ENCODE data around the gene MAFG.
"Not testable (repeated sequence)": the region's sequence is repeated elsewhere in the genome, so short reads cannot be mapped to it uniquely, and the experiment has no call there.

MAFG gene

DNA sequence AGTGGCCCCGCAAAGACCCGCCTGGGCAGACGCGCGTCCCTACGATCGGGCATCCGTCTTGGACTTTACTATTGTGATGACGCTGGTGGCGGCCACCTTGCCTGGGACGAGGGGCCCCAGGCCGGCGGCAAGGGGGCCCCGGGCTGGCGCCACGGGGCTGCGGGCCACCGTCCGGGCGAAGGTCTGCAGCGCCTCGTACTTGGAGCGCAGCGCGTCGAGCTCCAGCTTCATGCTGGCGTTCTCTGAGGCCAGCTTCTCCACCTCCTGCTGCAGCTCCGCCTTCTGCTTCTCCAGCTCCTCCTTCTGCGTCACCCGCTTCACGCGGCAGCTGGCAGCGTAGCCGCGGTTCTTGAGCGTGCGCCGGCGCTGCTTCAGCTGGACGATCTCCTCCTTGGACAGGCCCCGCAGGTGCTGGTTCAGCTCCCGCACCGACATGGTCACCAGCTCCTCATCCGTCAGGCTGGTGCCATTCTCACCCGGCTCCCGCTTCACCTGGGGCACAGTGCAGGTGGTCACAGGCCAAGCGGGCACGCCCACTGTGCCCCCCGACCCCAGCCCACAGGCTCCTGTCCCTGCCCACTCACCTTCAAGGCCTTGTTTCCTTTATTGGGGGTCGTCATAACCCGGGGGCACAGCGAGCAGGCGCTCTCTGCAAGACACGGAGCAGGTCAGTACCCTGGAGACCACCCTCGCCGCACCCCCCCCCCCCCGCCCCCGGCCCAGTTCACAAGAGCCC, 4.8 kb downstream of the MAFG start:
- DNase-seq: no peak

- no peak for DNase-seq
These were observed 5.5 kb downstream of the MAFG start for GRCh38 chr17:81921996-81922565.

DNA sequence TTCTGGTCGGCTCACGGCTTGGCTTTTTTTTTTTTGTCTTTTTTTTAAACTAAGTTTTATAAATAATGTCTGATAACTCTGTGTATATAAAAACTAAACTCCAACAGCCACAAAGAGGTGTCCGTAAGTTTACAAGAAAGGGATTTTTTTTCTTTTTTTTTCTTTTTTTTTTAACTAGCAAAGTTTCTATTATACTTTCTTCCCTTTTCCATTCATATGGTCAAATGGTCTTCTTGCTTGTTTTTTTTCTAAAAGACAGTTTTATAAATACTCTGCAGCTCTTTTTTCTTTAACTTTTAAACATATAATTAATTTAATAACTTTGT, 6.0 kb downstream of the MAFG start:
- no peak for DNase-seq

DNA sequence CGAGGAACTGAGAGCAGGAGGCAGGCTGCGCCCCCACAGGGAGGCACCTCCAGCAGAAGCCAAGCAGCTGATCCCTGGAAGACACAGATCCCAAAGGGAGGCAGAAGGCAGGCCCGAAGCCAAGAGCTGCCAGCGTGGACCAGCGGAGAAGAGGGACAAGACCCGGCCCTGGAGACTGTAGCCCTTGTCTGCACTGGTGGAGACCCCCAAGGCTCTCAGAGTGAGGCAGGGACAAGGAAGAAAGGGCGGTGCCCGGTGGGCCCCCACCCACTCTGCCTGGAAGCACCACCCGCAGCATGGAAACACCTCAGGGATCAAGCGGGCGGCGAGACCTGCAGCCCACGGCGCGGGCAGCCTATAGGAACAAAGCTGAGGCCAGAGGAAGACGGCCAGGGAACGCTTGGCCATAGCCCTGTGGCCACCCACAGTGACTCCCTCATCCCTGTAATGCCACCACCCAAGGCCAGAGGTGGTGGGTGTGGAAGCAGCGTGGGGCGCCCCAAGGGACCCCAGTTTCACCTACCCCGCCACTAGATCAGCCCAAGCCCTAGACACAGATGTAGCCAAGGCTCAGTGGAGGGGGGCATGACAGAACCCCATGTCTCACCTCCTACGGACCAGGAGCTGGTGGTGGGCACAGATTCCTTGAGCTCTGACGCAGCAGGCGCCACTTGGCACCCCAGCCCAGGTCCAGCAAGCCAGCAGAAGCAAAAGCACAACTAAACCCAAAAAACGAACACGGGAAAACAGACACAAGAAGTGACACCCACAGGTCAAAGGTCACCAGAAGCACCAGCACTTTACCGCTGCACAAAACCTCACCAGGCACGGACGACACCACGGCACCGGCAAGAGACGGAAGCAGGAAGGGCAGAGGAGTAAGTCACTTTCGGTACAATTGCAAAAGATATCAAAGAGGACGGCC, 6.7 kb downstream of the MAFG start:
- DNase-seq: no peak

DNA sequence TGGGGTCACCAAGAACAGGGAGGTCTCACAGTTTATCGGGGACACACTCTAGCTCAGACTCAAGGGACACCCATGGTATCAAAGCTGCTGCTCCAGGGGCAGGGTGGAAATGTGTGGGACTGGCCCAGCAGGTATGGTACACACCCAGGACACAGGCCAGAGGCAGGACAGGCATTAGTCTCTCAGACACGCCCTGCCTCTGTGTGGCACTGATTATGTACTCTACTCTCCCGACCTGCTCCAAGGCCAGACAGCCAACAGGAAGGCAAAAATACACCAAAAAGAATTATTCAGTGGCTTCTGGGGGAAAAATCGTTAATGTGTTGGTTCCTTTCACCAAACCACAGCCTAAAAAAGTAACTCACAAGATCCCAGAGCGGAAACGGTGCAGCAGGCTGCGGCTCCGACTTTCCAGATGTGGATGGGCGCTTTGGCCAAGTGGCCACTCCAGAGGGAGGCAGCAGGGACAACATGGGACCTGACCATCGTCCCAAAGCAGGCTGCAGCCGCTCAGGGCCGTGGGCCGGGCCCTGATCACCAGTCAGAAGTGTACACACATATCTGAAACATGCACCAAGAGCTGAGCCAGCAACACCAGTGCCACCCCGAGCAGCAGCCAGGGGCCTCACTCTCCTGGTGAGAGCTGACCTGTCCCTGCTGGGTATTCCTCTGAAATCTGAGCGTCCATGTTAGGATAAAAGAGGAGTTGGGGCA, 8.5 kb downstream of the MAFG start:
- no peak for DNase-seq

DNA sequence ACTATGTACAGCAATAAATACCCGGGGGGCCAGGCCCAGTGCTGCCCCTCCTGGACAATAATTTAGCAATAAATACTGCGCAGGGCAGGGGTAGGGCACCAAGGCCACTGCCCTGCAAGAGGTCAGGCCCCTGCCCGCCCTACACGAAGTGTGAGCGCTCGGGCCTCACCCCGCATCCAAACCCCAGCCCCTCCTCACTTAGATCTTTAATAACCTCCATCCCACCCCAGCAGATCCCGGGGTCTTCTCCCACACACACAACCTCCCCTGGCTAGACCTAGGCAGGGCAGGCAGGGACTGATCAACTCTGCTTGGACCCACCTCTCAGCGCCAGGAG, 9.2 kb downstream of the MAFG start:
- not testable (repeated sequence) for DNase-seq

GRCh38 chr17:81917565-81918332, 9.8 kb downstream of the MAFG start, which contains the start of gene SIRT7:
TSS of gene SIRT7 (minus strand) at chr17:81918176. CDS start at chr17:81918131, 45 bp downstream.
- DNase-seq: peak; percentile 67 to 86 (median 78)

GRCh38 chr17:81916234-81917001, 11.1 kb downstream of the MAFG start:
- no peak for DNase-seq

DNA sequence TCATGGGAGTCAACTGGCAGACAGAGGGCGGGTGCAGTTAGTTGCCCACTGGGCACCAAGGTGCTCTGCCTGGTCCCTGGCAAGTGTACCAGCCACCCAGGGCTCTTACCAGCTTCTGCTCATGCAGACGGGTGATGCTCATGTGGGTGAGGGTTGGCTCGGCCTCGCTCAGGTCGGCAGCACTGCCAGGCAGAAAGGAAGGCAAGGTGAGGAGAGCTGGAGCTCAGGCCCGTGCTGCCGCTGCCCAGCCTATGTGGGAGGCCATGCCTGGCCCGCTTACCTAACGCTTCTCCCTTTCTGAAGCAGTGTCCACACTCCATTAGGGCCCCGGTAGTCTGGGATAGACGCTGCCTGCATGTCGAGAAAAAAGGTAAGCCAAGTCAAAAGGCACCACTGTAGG, 12.2 kb downstream of the MAFG start:
- no peak for DNase-seq

DNA sequence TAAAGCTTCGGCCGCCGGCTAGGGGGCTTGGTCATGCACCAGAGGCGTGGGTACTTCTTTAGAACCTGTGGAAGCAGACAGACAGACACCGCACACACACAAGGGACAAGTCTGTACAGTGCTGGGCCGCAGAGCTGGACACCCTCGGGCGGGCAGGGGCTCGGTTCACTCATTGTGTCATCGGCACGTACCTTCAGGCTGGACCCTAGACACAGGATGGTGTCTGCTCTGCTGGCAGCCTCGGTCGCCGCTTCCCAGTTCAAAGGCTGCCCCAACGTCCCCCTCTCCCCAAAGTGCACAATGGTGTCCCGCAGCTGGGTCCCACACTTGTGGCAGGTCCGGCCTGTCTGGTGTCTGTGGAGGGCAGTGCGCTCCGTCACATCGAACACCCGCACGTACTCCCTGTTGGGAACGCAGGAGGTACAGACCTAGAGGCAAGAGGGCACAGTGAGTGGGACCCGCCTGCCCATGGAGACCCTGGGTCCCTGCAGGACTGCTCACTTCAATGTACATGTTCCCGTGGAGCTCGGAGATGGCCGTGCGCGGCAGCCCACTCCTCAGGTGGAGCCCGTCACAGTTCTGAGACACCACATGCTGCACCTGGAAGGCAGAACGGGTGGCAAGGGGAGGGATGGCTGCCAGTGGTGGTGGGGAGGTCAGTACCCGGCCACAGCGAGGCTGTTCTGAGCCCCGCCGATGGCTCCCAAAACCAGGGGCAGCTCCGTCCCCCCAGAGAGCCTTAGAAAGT, 13.3 kb downstream of the MAFG start:
- DNase-seq: no peak

DNA sequence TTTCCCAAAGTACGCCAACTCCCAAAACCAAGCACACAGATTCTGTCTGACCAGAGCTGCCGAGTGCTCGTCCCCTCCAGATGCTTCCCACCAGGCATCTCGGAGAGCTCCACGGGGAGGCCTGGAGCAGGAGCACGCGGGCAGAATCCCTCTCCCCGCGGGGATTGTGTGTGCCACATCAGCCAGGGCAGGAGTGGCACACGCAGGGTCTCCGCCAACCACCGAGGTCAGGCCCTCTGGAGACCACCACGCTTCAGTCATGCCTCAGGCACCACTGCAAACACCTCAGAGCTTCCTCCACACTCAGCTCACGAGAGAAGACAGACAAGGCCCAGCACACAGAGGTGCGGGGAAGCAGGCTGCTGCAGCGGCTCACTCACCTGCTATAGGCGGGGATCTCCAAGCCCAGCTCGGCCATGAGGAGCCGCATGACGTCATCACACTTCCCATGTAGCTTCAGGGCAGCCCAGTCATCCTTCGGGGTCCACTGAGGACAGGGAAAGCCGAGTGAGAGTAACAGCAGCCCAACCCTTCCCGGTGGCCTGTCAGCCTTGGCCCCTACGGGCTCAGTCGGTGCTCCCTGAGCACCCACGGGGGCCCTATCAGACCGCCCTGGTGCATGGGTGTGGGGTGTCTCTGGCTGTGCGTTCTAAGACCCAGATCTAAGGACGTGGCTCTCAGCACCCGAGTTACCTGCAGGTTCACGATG, 14.0 kb downstream of the MAFG start:
- no peak for DNase-seq

GRCh38 chr17:81912441-81913309, 14.9 kb downstream of the MAFG start:
- no peak for DNase-seq

DNA sequence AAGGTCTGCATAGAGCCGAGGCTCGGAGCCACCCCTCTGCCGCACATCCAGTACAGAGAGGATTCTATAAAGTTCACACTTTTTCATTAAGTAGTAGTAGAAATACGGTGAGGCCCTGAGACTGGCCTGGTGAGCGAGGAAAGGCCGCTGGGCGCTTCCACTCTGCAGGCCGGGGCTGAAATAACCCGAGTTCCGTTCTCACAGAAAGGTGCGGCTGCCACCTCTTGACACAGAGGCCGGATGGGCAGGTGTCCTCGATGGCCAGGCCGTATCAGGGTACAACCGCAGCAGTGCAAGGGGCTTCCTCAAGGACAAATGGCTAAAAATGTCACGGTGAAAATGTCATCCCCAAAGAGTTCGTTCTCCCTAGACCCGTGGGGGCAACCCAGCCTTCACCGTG, 15.6 kb downstream of the MAFG start:
- no peak for DNase-seq

DNA sequence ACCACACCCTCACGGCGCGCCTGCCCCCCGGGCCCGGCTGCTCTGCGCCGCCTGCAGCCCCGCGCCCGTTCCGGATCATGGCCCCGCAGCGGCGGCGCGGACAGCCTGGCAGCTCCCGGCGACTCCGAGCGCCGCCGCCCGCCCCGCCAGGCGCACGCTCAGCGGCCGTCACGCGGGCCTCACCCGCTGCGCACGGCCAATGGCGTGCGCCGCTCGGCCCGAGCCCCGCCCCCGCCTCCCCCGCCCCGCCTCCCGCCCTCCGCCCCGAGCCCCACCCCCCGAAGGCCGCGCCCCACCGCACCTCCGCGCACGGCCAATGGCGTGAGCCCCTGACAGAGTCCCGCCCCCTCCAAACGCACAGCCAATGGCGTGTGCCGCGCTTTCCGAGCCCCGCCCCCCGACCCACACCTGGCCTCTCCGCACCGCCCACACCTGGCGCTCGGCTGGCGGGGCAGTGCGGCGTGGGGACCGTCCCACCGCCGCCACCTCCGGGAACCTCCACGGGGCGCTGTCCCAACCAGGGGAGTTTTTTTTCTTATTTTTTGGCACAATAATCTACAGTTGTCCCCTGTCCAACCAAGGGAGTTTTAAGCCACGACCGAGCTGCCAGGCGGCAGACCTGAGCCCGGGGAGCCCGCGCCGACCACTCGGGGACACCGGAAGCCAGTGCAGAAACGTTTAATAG, 16.1 kb downstream of the MAFG start, which contains the start of gene PCYT2:
Gene PCYT2 (minus strand): TSS at position 123 of the 685 bp plus-strand sequence. CDS start 44 bp downstream, at position 79.
- peak; percentile 85 to 94 (median 93) for DNase-seq

DNA sequence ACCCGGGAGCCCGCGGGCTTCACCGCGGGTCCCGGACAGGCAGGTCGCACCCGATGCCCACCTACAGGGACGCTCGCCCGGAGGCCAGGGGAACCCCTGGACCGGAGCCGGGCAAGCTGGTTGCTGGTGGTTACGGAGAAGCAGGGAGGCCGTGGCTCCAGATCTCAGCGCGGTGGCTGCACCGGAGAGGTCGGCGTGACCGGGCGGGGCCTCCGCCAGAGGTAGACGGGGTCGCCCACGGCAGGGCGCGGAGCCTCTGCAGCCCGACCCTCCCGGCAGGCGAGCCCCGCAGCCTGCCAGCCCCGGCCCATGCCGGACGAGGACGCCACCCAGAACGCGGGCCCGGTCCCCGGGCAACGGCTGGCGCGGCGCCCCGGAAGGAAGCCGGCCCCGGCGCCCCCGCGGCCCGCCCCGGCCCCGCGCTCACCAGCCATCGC, 16.7 kb downstream of the MAFG start:
- DNase-seq: peak in 1 of 5 experiments; percentile 12

DNA sequence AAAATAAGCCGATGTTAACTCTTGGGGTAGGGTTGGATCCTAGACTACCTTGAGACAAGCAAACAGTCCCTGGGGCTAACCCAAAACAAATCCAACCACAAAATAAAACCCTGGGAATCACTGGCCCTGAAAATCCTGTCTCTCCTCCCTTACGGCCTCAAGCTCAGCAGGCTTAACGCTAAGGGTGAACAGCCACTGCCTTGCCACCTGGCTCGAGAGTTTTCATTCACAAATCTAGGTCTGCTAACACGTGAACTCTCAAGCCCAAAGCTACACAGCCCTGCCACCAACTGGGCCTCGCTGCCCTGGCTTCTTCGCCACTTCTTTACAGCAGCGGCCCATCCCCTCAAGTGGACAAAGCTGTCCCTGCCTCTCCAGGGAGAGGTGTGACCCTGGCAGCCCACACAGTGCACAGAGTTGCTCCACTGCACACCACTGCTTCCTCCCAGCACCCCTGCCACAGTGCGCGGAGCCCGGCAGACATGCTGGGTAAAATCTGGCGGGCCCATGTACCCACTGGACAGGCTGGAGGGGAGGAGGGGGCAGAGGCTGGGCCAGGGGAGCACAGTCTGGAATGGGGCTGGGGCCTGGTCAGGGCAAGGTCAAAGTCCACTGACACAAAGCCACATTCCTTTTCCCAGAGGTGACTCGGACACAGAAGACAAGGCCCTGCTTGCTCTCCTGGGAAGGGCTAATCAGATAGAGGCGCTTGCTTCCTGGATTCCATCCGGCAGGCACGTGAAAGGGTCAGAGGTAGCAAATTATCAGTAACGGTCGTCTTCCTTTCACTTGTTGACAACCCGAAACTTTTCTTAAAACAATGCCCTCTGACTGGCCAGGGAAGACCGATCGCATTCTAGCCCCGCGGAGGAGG, 17.3 kb downstream of the MAFG start:
- DNase-seq: no peak

GRCh38 chr17:81909231-81909630, 18.3 kb downstream of the MAFG start:
- DNase-seq: no peak
